ENCODE results near the gene SRGAP2C.
"Not testable (repeated sequence)": the region's sequence is repeated elsewhere in the genome, so short reads cannot be mapped to it uniquely, and the experiment has no call there.

DNA sequence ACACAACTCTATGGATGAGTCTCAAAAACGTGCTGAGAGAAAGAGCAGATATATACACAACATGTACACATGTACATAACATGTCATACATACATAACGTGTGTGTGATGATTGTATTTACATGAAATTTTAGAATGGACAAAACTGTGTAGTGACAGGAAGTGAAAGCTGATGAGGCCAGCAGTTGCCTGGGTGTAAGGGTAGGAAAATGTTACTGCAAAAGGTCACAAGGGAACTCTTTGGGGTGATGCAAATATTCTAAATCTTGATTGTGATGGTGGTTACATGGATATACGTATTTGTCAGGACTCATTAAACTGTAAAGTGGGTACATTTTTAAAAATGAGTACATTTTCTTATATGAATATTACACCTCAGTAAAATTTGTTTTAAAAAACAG, 236.7 kb downstream of the SRGAP2C start:
- TF ChIP-seq YY1 (IDR thresholded peaks at IDR 0.05; ENCODE audit: insufficient read depth, insufficient read length); SUZ12 (IDR thresholded peaks at IDR 0.05; ENCODE audit: extremely low read depth, insufficient read depth, insufficient read length); ZNF274 (IDR thresholded peaks at IDR 0.05; ENCODE audit: low read depth, low read length): not testable (repeated sequence)

Measured in NT2/D1 (cell line).